Osteoblast (primary cell): Measurements from ENCODE around the gene FBXW11. TPM values are rescaled to one million over a fixed set of nuclear protein-coding genes. Genes with fewer than 3 reads are reported as not detected.

Experiments
- DNase-seq: peaks from one replicate; pipeline ENCODE4 v3.0.0; 2011; ENCODE audit warnings: low spot score, mixed read lengths; ENCODE audit not compliant: insufficient read length; ENCODE audit errors: missing footprints
- H2AFZ ChIP-seq: 2 replicates; pipeline ENCODE4 v1.6.0; 2011; ENCODE audit warnings: mild to moderate bottlenecking, low read length
- H3K27ac ChIP-seq: 2 replicates; pipeline ENCODE4 v1.5.1; 2011; ENCODE audit warnings: mild to moderate bottlenecking, low read depth, low read length, moderate library complexity
- H3K27me3 ChIP-seq: 2 replicates; pipeline ENCODE4 v1.6.0; 2012; ENCODE audit warnings: mild to moderate bottlenecking, control low read depth, inconsistent platforms, low read length, moderate library complexity; ENCODE audit not compliant: insufficient read depth
- H3K36me3 ChIP-seq: 2 replicates; pipeline ENCODE4 v1.5.1; 2011; ENCODE audit warnings: mild to moderate bottlenecking, low read length, control low read depth, moderate library complexity; ENCODE audit not compliant: insufficient read depth
- H3K4me1 ChIP-seq: 2 replicates; pipeline ENCODE4 v1.5.1; 2011; ENCODE audit warnings: mild to moderate bottlenecking, low read length, control low read depth, moderate library complexity; ENCODE audit not compliant: insufficient read depth
- H3K4me2 ChIP-seq: 2 replicates; pipeline ENCODE4 v1.6.0; 2011; ENCODE audit warnings: mild to moderate bottlenecking, low read length; ENCODE audit not compliant: insufficient read depth
- H3K4me3 ChIP-seq: fragments of 200-600 bp; sonication (generic); 3 replicates; pipeline ENCODE4 v1.5.1; 2012; ENCODE audit warnings: mild to moderate bottlenecking, low read length, inconsistent platforms; ENCODE audit not compliant: insufficient read depth
- H3K79me2 ChIP-seq: 2 replicates; pipeline ENCODE4 v1.6.0; 2012; ENCODE audit warnings: mild to moderate bottlenecking, low read length, control low read depth, inconsistent platforms; ENCODE audit not compliant: insufficient read depth
- H3K9me3 ChIP-seq: 2 replicates; pipeline ENCODE4 v1.5.1; 2011; ENCODE audit warnings: low read depth, low read length, control low read depth
- H4K20me1 ChIP-seq: 2 replicates; pipeline ENCODE4 v1.6.0; 2012; ENCODE audit warnings: mild to moderate bottlenecking, low read length, control low read depth; ENCODE audit not compliant: insufficient read depth
- total RNA-seq: library from RNA; depleted of rRNA; stranded (reverse); fragments of >200 nt; gene quantifications from 2 replicates; pipeline ENCODE4 v1.2.3, GENCODE V29; 2012
- TF ChIP-seq, protein P1 (sequence below): IDR thresholded peaks from 2 replicates; pipeline ENCODE4 v1.5.1; 2011; ENCODE audit warnings: mild to moderate bottlenecking, low read depth, low read length, moderate library complexity; ENCODE audit errors: extremely low read depth

Gene FBXW11
- total RNA-seq, 1 donor, result 76.7 TPM

DNA sequence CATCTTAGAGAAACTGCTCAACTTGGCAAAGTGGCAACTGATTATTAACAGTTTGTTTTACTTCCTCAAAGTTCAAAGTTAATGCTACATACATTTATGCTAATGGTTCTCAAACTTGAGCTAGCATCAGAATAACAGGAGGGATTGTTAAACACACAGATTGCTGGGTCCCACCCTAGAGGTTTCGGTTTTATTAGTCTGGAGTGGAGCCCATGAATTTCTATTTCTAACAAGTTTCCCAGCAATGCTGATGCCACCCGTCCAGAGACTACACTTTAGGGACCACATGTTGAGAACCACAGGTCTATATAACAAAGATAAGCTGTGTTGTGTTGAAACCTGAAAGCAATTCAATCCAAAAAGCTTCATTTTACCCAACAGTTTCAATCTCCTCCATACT lies 95.3 kb downstream of the FBXW11 start:
- TF ChIP-seq, protein P1, sequence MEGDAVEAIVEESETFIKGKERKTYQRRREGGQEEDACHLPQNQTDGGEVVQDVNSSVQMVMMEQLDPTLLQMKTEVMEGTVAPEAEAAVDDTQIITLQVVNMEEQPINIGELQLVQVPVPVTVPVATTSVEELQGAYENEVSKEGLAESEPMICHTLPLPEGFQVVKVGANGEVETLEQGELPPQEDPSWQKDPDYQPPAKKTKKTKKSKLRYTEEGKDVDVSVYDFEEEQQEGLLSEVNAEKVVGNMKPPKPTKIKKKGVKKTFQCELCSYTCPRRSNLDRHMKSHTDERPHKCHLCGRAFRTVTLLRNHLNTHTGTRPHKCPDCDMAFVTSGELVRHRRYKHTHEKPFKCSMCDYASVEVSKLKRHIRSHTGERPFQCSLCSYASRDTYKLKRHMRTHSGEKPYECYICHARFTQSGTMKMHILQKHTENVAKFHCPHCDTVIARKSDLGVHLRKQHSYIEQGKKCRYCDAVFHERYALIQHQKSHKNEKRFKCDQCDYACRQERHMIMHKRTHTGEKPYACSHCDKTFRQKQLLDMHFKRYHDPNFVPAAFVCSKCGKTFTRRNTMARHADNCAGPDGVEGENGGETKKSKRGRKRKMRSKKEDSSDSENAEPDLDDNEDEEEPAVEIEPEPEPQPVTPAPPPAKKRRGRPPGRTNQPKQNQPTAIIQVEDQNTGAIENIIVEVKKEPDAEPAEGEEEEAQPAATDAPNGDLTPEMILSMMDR, result no peak
- peaks cover 60% of the 10 kb centered on the region for H3K79me2 ChIP-seq

DNA sequence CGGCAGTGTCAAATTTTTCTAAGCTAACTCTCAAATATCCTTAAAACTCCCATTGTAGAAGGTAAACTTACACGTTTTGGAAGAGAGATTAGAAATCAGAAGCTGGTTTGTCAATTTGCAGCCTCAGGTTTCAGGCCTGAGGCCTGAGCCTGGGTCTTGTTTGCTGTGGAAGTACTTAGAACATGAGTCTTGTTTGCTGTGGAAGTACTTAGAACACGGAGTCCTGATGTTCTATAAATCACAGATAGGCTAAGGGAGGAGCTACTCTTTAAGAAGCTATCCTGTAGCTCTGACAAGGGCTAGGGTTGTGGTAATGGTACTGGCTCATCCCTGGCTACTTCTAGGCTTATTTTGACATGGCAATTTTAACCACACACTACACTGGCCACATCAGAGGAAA lies 97.8 kb downstream of the FBXW11 start:
- H3K79me2 ChIP-seq, result peaks cover 49% of the 10 kb centered on the region
- H3K27me3 ChIP-seq, result no peaks in the 10 kb centered on the region
- no peak overlapping the region for H3K4me3 ChIP-seq
- TF ChIP-seq, protein P1, result no peak
- no peak overlapping the region for H2AFZ ChIP-seq
- no peak overlapping the region for H3K27ac ChIP-seq
- no peaks in the 10 kb centered on the region for H3K9me3 ChIP-seq
- peaks cover 4% of the 10 kb centered on the region for H3K4me1 ChIP-seq
- H3K36me3 ChIP-seq, result no peaks in the 10 kb centered on the region
- DNase-seq, result no peak
- H4K20me1 ChIP-seq, result peaks cover 52% of the 10 kb centered on the region
- no peak overlapping the region for H3K4me2 ChIP-seq

More for the DNA sequence above, 95.3 kb downstream of the FBXW11 start:
- Histone ChIP-seq H3K4me2 (no peak overlapping the region), H3K4me1 (peaks cover 15% of the 10 kb centered on the region), H3K27ac (no peak overlapping the region), H3K4me3 (no peak overlapping the region), H3K36me3 (no peaks in the 10 kb centered on the region), H3K27me3 (no peaks in the 10 kb centered on the region), H4K20me1 (peaks cover 61% of the 10 kb centered on the region), H3K9me3 (no peaks in the 10 kb centered on the region), H2AFZ (no peak overlapping the region)
- DNase-seq, result no peak

DNA sequence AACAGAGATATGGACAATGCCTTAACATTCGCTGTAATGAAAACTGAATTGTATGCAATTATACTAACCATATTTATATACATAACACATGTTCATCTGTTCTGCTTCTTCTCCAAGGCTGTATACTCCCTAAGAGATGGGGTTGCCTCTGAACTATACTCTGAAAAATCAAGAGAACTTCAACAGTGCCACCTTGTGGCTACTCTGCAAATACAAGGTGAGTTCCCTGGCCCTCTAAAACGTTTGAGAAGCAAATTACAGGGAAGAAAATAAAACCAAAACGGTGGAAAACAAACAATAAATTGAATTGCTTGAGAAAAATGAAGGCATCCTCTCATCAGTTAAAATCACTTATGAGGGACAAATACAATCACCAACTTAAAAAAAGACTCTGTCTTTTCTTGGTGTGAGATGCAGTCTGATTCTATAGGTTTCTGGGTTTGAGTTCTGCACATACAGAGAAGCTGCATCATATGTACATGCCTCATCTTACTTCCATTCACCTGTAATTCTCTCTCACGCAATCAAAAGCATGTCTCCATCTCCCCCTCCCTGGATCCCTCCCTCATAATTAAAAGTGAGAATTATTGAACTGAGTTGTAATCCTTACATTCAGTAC lies 98.6 kb downstream of the FBXW11 start:
- Histone ChIP-seq H2AFZ (no peak overlapping the region), H3K4me3 (no peak overlapping the region), H3K4me1 (no peaks in the 10 kb centered on the region), H3K4me2 (no peak overlapping the region), H3K36me3 (no peaks in the 10 kb centered on the region), H3K27me3 (no peaks in the 10 kb centered on the region), H3K27ac (no peak overlapping the region), H4K20me1 (peaks cover 50% of the 10 kb centered on the region), H3K9me3 (no peaks in the 10 kb centered on the region), H3K79me2 (peaks cover 51% of the 10 kb centered on the region)
- DNase-seq, result no peak
- TF ChIP-seq, protein P1, result peak; percentile 80

DNA sequence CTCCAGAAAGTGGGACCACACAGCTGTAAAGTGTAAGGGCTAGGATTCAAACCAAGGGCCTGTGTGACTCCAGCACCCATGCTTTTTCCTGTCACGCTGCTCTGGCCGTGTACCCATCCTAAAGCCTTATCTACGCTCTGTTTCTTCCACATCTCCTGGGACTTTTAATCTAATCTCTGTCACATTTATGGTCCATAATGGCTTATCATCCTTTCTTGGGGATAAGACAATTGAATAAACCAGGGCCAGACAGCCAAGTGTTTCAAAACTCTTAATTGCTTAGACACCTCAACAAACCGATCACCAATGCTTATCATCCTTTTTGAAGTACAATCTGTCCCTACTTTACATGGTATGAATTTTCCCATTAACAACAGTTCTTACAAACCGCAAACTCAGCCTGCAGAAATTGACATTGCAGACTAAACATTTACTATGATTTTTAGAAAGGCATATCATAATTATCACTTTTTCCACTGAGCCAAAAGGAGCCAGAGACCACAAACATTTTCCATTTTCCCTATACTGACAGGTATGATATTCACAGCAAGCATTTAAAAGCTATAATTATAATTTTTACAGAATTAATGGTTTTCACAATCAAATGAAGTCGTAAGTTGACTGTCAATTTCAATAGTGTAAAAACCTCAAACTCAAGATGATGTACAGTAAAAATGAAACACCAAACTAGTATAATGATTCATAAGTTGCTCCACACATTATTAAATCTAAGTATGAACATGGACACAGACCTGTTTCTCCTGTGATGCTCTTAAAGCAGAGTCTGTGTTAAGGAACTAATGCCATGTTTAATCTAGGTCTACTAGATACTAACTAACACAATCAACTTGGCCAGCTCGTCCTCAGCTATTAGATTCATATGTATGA lies 99.5 kb downstream of the FBXW11 start:
- Histone ChIP-seq H2AFZ (no peak overlapping the region), H3K27me3 (no peaks in the 10 kb centered on the region), H4K20me1 (peaks cover 58% of the 10 kb centered on the region), H3K4me2 (no peak overlapping the region), H3K36me3 (no peaks in the 10 kb centered on the region), H3K27ac (no peak overlapping the region), H3K4me1 (no peaks in the 10 kb centered on the region), H3K79me2 (peaks cover 54% of the 10 kb centered on the region), H3K9me3 (no peaks in the 10 kb centered on the region), H3K4me3 (no peak overlapping the region)
- DNase-seq, result no peak
- TF ChIP-seq, protein P1, result no peak
